UCSD-AML1 (cell line): ENCODE results near the gene KPNA5.
"Not testable (repeated sequence)": the region's sequence is repeated elsewhere in the genome, so short reads cannot be mapped to it uniquely, and the experiment has no call there.

Source experiments
- DNase-seq: peaks from one replicate; lab custom pipeline; 2025; ENCODE audit not compliant: unreplicated experiment; lab: John Stamatoyannopoulos, UW

Gene KPNA5

DNA sequence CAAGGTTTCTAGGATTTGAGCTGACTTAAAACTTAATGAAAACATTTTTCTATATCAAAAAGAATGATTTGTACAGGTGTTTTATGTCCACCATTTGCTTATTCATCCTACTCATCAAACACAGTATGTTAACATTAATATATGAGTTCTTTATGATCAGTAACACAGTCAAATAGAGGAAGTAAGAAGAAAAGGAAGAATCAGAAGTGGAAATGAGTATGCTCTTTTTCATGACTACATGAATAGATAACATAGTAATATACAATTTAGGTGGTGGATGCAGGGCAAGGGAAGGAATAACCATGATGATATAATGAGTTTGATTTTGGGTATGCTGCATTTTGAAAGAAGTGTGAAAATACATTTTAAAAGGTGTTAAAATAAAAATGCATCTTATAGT lies 16.5 kb downstream of the KPNA5 start:
- no peak for DNase-seq

GRCh38 chr6:116703888-116704287 lies 22.9 kb downstream of the KPNA5 start:
- DNase-seq = not testable (repeated sequence)

DNA sequence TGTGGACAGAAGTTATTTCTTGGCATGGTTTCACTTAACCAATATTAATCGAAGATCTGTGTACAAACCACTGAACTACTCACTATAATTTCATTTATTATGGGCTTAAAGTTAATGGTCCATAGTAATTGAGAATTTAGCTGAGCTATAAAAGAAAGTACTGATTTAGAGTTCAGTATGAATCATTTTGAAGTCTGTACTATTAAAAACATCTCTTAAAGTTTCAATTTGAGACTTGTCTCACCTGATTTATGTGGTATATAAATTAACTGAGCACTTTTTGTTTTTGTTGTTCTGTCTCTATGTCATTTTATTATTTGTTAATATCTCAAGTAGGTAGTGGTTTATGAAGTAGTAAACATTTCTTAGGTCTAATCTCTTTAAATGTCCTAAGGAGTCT lies 24.9 kb downstream of the KPNA5 start:
- DNase-seq = no peak

- no peak for DNase-seq
Measured at GRCh38 chr6:116714296-116714695, 33.3 kb downstream of the KPNA5 start.

DNA sequence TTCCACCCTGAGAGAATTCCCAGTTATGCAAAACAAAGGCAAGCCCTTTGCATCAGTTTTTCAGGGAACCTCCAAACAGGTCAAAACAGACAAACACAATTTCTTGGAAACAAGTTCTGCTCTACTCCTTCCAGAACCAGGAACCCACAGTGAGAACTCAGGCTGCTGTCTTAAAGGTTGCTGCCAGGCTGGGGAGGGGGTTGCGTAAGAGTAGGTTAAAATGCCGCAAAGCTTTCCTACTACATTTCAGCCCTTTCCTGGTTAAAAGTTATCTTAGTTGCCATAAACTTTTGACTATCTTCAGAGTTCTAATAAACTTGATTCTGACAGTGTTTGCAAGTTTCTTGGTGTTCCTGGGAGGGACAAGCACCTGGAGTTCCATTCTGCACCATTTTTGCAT lies 33.8 kb downstream of the KPNA5 start:
- no peak for DNase-seq

GRCh38 chr6:116726947-116727346 lies 45.9 kb downstream of the KPNA5 start:
- no peak for DNase-seq

DNA sequence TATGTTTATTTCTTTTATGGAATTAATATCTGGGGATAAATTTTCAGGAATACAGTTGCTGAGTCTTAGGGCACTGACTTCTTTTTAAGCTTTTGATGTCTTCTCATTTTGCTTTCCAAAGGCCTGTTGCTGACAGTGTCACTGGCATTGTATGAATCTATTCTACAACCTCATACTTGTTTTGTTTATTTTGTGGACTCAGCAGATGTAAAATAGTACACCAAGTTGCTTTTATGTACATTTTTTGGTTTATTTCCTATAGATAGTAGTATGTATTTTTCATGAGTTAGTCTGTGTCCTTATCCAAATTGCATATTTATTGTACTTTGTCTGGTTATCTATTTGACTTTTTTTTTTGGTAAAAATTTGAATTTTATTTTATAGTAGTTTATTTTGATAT lies 49.5 kb downstream of the KPNA5 start:
- DNase-seq = no peak

DNA sequence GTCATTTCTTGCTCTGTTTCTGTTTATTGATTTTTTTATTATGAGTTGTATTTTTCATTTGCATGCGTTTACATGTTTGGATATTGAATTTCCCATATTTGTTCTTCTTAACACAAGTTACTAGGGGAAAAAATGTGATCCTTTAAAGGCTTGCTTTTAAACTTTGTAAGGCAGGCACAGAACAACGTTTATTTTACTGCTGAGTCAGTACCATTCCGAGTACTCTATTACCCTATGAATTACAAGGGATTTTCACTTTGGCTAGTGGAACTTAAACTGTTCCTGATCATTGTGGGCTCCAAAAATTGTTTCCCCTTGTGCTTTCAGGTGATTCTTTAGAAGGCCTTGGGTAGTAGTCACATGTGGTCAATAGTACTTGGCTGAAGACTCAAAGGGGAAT lies 56.0 kb downstream of the KPNA5 start:
- no peak for DNase-seq

GRCh38 chr6:116740486-116740885 lies 59.5 kb downstream of the KPNA5 start:
- DNase-seq = not testable (repeated sequence)

DNA sequence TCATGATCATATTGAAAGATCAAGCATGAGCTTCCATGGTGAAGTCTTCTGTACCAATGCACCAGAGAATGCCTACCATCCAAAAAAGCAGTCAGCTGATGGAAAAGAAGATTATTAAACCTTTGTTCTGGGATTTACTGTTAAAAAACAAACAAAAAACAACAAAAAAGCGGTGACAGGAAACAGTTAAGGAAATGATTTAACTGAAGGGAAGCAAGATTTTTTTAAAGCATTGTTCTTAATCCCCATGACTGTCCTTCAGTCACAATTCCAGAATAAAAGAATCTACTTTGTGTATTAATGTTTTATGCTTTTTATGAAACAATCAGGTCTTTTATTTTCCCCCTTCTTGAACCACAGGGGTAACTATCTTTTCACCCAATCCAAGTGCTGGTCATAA lies 60.6 kb downstream of the KPNA5 start:
- no peak for DNase-seq

DNA sequence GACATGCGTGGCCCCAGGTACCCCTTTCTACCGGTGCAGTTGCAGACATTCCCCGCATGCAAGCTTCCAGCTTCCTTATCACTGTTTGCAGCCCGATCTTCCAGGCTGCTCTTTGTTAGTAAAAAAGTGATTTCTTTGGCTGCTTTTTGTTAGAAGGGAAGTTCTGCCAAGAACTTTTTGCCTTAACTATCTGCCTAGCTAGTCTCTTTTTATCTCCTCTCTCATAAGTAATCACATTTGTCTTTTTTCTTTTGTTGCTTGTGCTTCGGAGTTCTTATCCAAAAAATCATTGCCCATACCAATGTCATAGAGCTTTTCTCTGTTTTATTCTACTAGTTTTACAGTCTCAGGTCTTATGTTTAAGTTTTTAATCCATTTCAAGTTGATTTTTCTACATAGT lies 64.2 kb downstream of the KPNA5 start:
- DNase-seq = no peak

DNA sequence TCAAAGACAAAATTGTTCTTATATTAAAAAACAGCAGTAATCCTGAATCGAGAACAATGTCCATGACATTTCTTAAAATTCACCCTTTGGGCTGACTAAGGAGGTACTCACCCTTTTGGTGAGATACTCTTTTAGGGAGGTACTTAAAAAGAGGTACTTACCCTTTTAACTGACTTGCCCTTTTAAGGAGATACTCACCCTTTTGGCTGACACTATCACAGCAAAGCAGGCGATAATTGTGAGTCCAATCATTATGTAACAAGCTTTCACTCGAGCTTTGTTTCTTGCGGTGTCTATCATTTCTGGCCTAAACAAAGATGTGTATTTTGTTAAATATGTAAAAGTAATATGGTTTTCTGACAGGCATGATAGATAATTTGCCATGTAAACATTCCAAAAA lies 80.8 kb downstream of the KPNA5 start:
- DNase-seq = no peak

DNA sequence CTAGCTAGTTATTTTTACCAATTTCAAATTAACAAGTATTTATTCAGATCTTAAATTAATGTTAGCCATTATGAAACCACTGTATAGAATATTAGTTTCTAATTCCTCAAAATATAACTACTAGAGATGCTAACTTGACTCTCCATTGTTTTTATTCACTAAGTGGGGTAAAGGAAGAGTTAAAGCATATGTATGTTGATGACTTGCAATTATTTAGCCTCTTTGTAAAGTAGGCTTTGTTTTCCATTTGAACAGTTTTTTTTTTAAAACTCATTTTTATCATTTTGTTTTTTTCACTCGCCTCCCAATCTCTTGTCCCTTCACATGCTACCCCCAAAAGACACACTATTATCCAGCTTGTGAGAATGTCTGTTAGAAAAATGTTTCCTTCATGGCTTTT lies 81.2 kb downstream of the KPNA5 start:
- no peak for DNase-seq

- no peak for DNase-seq
Measured at GRCh38 chr6:116763048-116763447, 82.0 kb downstream of the KPNA5 start.

- DNase-seq = no peak
Measured at GRCh38 chr6:116763906-116764628, 83.1 kb downstream of the KPNA5 start.

GRCh38 chr6:116764629-116764960 lies 83.6 kb downstream of the KPNA5 start:
- DNase-seq = no peak

DNA sequence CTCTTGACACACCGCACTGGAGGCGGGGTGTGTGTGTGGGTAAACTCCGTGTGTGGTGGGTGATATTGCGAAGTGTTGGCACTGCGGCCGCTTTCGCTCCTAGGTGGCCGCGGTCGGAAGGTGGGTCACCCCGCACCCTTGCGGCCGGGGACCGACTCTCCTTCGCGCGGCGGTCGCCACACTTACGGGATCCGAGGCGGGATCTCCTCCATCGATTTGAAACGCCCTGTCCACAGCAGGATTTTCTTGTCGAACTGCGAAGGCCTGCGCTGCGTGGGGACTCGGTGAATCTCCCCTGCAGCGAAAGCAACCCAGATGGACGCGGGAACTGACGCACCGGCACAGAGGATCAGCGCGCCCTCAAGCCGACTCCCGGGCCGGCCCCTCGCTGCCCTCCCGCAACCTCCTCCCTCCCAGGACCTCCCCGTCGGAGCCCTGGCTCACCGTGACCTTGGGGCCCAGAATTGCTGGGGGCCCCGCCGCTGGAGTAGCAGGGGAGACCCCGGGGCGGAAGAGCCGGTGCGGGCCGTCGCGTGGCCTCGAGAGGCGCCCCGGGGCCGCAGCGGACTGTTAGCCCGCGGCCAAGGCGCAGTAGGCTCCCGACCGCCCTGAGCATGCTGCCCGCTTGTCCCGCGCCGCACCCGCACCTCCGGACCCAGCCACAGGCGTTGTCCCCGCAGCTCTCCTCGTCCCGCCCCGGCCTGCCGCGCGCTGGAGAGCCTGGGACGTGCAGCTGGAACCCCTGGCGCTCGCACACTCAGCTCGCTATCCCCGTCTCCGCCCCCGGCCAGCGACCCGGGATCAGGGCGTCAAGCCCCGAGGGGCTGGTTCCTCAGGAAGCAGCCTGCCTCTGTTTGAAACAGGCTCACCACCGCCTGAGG lies 84.2 kb downstream of the KPNA5 start, which contains the start of gene FAM162B:
Gene FAM162B, minus strand, starts transcription at position 759 of the 881 bp plus-strand sequence. Its CDS starts 143 bp downstream, at position 616.
- DNase-seq = no peak

DNA sequence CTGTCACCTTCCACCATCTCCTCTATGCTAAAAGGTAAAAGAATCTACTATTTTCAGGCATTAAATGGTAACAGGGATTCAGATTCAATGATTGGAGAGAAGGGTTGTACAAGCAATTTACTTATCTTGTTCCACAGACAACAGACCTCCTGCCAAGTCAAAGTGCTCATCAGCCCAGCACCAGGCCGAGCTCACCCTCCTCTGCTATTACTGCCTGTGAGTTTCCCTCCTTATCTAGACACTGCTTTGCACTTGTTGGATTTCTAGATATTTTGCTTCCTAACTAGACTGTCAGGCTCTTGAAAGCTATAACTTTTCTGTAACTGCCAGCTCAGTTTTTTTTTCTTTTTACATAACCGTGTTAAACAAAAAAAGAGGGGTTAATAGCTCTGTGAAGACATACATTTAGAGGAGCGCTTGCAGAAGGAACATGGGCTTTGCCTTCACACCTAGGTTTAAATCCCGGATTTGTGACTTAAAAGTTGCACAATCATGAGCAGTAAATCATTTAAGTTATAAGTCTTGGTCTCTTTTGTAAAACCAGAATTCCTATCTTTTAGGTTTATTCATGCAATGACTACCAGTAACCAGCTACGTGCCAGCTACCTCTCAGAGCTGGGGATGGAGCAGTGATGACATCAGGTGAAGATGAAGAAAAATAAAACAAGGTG lies 85.6 kb downstream of the KPNA5 start:
- DNase-seq = no peak

DNA sequence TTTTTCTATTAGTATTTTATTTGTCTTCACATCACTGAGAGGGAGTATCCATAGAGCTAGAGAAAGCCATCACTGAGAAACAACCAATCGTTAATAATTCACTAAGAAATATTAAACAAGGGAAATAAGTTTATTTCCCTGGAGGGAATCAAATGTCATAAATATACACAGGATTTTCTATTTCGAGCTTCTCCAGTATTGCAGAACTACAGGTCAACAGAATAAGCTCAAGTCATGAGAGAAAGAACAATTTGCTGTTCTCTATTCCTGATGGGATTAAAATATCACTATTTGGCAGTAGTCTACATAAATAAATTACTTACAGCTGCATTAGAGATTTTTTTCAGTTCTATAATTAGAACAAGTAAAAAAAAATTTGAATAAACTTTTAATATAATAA lies 86.7 kb downstream of the KPNA5 start:
- no peak for DNase-seq

GRCh38 chr6:116772450-116772849 lies 91.4 kb downstream of the KPNA5 start:
- DNase-seq = no peak

GRCh38 chr6:116773886-116774285 lies 92.9 kb downstream of the KPNA5 start:
- no peak for DNase-seq
